Stimulated activated CD8-positive, alpha-beta memory T cell treated with anti-CD3 and anti-CD28 coated beads, Interleukin-12 subunit alpha, Interleukin-12 subunit beta, amount 100 ng/mL, for 1 hour (primary cell): Measurements from ENCODE around the gene KCNIP1.

Source experiments
- DNase-seq: peaks from one replicate; pipeline ENCODE4 v3.0.0-alpha.2; 2020; ENCODE audit warnings: low read depth

KCNIP1 gene

GRCh38 chr5:170508660-170509347 lies 5.0 kb downstream of the KCNIP1 start:
- DNase-seq, result no peak

GRCh38 chr5:170509348-170509660 lies 5.5 kb downstream of the KCNIP1 start:
- DNase-seq, result no peak

- no peak for DNase-seq
Observed at GRCh38 chr5:170510126-170510525, 6.3 kb downstream of the KCNIP1 start.

GRCh38 chr5:170510559-170510958 lies 6.7 kb downstream of the KCNIP1 start:
- no peak for DNase-seq

- DNase-seq, result no peak
Observed at GRCh38 chr5:170511551-170512258, 7.9 kb downstream of the KCNIP1 start.

GRCh38 chr5:170513856-170514525 lies 10.2 kb downstream of the KCNIP1 start:
- DNase-seq, result no peak

GRCh38 chr5:170517411-170517810 lies 13.6 kb downstream of the KCNIP1 start:
- no peak for DNase-seq

GRCh38 chr5:170518277-170518676 lies 14.5 kb downstream of the KCNIP1 start:
- DNase-seq, result no peak

GRCh38 chr5:170519549-170519948 lies 15.7 kb downstream of the KCNIP1 start:
- no peak for DNase-seq

GRCh38 chr5:170520372-170520771 lies 16.6 kb downstream of the KCNIP1 start:
- no peak for DNase-seq

- no peak for DNase-seq
Observed at GRCh38 chr5:170522211-170523141, 18.7 kb downstream of the KCNIP1 start.

- no peak for DNase-seq
Observed at GRCh38 chr5:170523142-170523551, 19.3 kb downstream of the KCNIP1 start.

GRCh38 chr5:170523830-170524229 lies 20.0 kb downstream of the KCNIP1 start:
- DNase-seq, result no peak

- no peak for DNase-seq
Observed at GRCh38 chr5:170524576-170524975, 20.8 kb downstream of the KCNIP1 start.

GRCh38 chr5:170525470-170526211 lies 21.8 kb downstream of the KCNIP1 start:
- DNase-seq, result no peak

GRCh38 chr5:170527991-170528390 lies 24.2 kb downstream of the KCNIP1 start:
- DNase-seq, result no peak

- no peak for DNase-seq
Observed at GRCh38 chr5:170528976-170529375, 25.2 kb downstream of the KCNIP1 start.

- no peak for DNase-seq
Observed at GRCh38 chr5:170532935-170533334, 29.1 kb downstream of the KCNIP1 start.

- DNase-seq, result no peak
Observed at GRCh38 chr5:170533383-170533782, 29.6 kb downstream of the KCNIP1 start.

GRCh38 chr5:170534177-170534576 lies 30.4 kb downstream of the KCNIP1 start:
- no peak for DNase-seq

- DNase-seq, result no peak
Observed at GRCh38 chr5:170534941-170535340, 31.1 kb downstream of the KCNIP1 start.

GRCh38 chr5:170536525-170536924 lies 32.7 kb downstream of the KCNIP1 start:
- no peak for DNase-seq
